Activated CD8-positive, alpha-beta T cell treated with anti-CD3 and anti-CD28 coated beads for 36 hours (primary cell): ENCODE data around the gene SHISA6. TPM values are rescaled to one million over a fixed set of nuclear protein-coding genes. Genes with fewer than 3 reads are reported as not detected.

Experiments used
- ATAC-seq: fragments of 200-7000 bp; cut with Tn5 transposase; one replicate; pipeline ENCODE4 v1.10.0; 2021; ENCODE audit warnings: mild to moderate bottlenecking, moderate library complexity
- CTCF ChIA-PET: fragments of 350-600 bp; sonication (Branson Sonifier 250); formaldehyde crosslinking; loops from one replicate; lab custom pipeline; 2021; ENCODE audit warnings: antibody characterized with exemption; lab: Charles Lee
- POLR2A ChIA-PET: fragments of 350-600 bp; sonication (Branson Sonifier 250); formaldehyde crosslinking; loops from one replicate; lab custom pipeline; 2021; ENCODE audit warnings: antibody characterized with exemption; lab: Charles Lee
- DNase-seq: peaks from one replicate; pipeline ENCODE4 v3.0.0-alpha.2; 2020
- H3K27ac Mint-ChIP-seq: one replicate; pipeline ENCODE4 v1.8.0; 2021; ENCODE audit warnings: mild to moderate bottlenecking, mixed read lengths
- H3K27me3 Mint-ChIP-seq: one replicate; pipeline ENCODE4 v1.8.0; 2021; ENCODE audit warnings: mixed read lengths
- H3K36me3 Mint-ChIP-seq: one replicate; pipeline ENCODE4 v1.8.0; 2021; ENCODE audit warnings: low read depth, mixed read lengths
- H3K4me1 Mint-ChIP-seq: one replicate; pipeline ENCODE4 v1.8.0; 2021; ENCODE audit warnings: low read depth, mixed read lengths
- H3K4me3 Mint-ChIP-seq: one replicate; pipeline ENCODE4 v1.8.0; 2021; ENCODE audit warnings: mild to moderate bottlenecking, moderate library complexity, mixed read lengths
- H3K9me3 Mint-ChIP-seq: one replicate; pipeline ENCODE4 v1.8.0; 2021; ENCODE audit warnings: mixed read lengths
- CTCF ChIP-seq: fragments of 200-600 bp; IDR thresholded peaks from one replicate; pipeline ENCODE4 v1.8.0; 2022; ENCODE audit warnings: antibody characterized with exemption, mild to moderate bottlenecking
- intact Hi-C: fragments of 100-400 bp; cut with micrococcal nuclease; formaldehyde crosslinking; loops from one replicate; pipeline ENCODE4 v1.10.0; 2022
- total RNA-seq, 2 experiments: library from RNA; stranded (reverse); gene quantifications; one replicate each; pipeline ENCODE4 v1.2.3, GENCODE V29; 2021

The SHISA6 gene
- total RNA-seq, 2 experiments from 2014 or later: not detected

GRCh38 chr17:11324846-11325420 is 83.9 kb downstream of the SHISA6 start:
- TF ChIP-seq CTCF: no peak
- Mint-ChIP-seq H3K9me3 (no peaks in the 10 kb centered on the region), H3K27me3 (no peaks in the 10 kb centered on the region), H3K36me3 (no peaks in the 10 kb centered on the region), H3K4me3 (no peak overlapping the region), H3K27ac (no peak overlapping the region), H3K4me1 (no peaks in the 10 kb centered on the region)
- ChIA-PET CTCF (no interaction called here), POLR2A (no interaction called here)
- ATAC-seq (no peak), DNase-seq (no peak)
- intact Hi-C loops: no loop called here

- POLR2A ChIA-PET: no interaction called here
- H3K27ac Mint-ChIP-seq: no peak overlapping the region
- TF ChIP-seq CTCF: no peak
These were observed 85.5 kb downstream of the SHISA6 start for GRCh38 chr17:11326492-11326891.

GRCh38 chr17:11328770-11329169 is 87.8 kb downstream of the SHISA6 start:
- ChIA-PET CTCF (no interaction called here), POLR2A (no interaction called here)
- ATAC-seq (no peak), DNase-seq (no peak)
- no peak overlapping the region for H3K4me3 Mint-ChIP-seq
- no peaks in the 10 kb centered on the region for H3K27me3 Mint-ChIP-seq
- intact Hi-C loops: no loop called here
- TF ChIP-seq CTCF: no peak
- H3K27ac Mint-ChIP-seq: no peak overlapping the region
- no peaks in the 10 kb centered on the region for H3K9me3 Mint-ChIP-seq
- H3K36me3 Mint-ChIP-seq: no peaks in the 10 kb centered on the region
- H3K4me1 Mint-ChIP-seq: no peaks in the 10 kb centered on the region

More at GRCh38 chr17:11326492-11326891, 85.5 kb downstream of the SHISA6 start:
- ATAC-seq (no peak), DNase-seq (no peak)
- no peaks in the 10 kb centered on the region for H3K27me3 Mint-ChIP-seq
- H3K9me3 Mint-ChIP-seq: no peaks in the 10 kb centered on the region
- no peaks in the 10 kb centered on the region for H3K4me1 Mint-ChIP-seq
- no peaks in the 10 kb centered on the region for H3K36me3 Mint-ChIP-seq
- CTCF ChIA-PET: no interaction called here
- intact Hi-C loops: no loop called here
- no peak overlapping the region for H3K4me3 Mint-ChIP-seq

DNA sequence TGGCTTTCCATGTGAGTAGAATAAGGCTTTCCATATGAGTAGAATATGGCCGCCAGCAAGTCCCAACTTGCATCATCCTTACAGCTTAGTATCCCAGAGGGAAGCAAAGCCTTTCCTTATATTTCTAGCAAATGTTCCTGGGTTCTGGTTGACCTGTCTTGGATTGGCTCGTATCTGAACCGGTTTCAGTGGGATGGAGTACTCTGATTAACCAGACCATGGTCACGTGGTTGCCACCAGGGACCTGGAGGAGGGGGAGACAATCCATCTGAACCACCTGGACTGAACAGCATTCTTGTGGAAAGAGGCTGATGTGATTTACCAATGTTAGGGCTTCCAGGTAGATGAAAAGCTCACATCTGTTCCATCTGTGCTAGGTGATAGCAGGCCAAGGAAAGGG is 89.0 kb downstream of the SHISA6 start:
- Mint-ChIP-seq H3K27me3 (no peaks in the 10 kb centered on the region), H3K27ac (no peak overlapping the region), H3K36me3 (no peaks in the 10 kb centered on the region), H3K4me1 (no peaks in the 10 kb centered on the region), H3K9me3 (no peaks in the 10 kb centered on the region), H3K4me3 (no peak overlapping the region)
- CTCF ChIA-PET: no interaction called here
- no peak for DNase-seq
- POLR2A ChIA-PET: no interaction called here
- TF ChIP-seq CTCF: no peak
- no peak for ATAC-seq
- intact Hi-C loops: no loop called here

DNA sequence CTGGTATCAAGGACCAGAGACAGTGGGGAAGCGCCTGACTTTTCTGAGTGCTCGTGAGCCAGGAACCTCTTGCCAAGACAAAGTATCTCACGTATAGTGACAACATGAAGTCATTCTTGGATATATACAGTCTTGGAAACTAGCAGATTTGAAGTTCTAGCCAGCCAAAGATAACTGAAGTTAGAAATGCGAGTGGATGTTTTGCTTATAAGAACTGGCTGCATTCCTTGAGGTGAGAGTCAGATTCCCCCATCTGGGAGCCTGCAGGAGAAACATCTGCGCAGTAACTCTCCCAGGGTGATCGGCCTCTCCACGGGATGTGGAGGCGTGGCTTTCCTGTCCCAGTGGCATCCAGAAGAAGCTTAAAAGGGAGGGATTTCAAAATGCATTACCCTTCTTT is 89.8 kb downstream of the SHISA6 start:
- no peaks in the 10 kb centered on the region for H3K27me3 Mint-ChIP-seq
- no peak for TF ChIP-seq CTCF
- no peaks in the 10 kb centered on the region for H3K36me3 Mint-ChIP-seq
- ChIA-PET POLR2A (no interaction called here), CTCF (no interaction called here)
- DNase-seq (no peak), ATAC-seq (no peak)
- H3K9me3 Mint-ChIP-seq: no peaks in the 10 kb centered on the region
- H3K27ac Mint-ChIP-seq: no peak overlapping the region
- intact Hi-C loops: no loop called here
- H3K4me3 Mint-ChIP-seq: no peak overlapping the region
- H3K4me1 Mint-ChIP-seq: no peaks in the 10 kb centered on the region
